B cell (primary cell): ENCODE data around the gene SNRPD1. TPM values are rescaled to one million over a fixed set of nuclear protein-coding genes. Genes with fewer than 3 reads are reported as not detected.
"Not testable (repeated sequence)": the region's sequence is repeated elsewhere in the genome, so short reads cannot be mapped to it uniquely, and the experiment has no call there.

ENCODE experiments used
- ATAC-seq: fragments of 200-7000 bp; cut with Tn5 transposase; one replicate; pipeline ENCODE4 v1.10.0; 2021; ENCODE audit warnings: low read depth, mild to moderate bottlenecking, moderate number of reproducible peaks, moderate library complexity
- CTCF ChIA-PET: fragments of 350-600 bp; sonication (Branson Sonifier 250); formaldehyde crosslinking; loops from one replicate; lab custom pipeline; 2021; ENCODE audit warnings: antibody characterized with exemption, inconsistent platforms; lab: Charles Lee
- POLR2A ChIA-PET: fragments of 350-600 bp; sonication (Branson Sonifier 250); formaldehyde crosslinking; loops from one replicate; lab custom pipeline; 2021; ENCODE audit warnings: antibody characterized with exemption; lab: Charles Lee
- DNase-seq: peaks from one replicate; pipeline ENCODE4 v3.0.0; 2013
- H2AFZ ChIP-seq: 2 replicates; pipeline ENCODE4 v1.6.1; 2012; ENCODE audit warnings: mild to moderate bottlenecking, low read depth, low read length; ENCODE audit not compliant: insufficient read depth, poor library complexity, severe bottlenecking
- H3K27ac ChIP-seq, 2 donors: 1 replicate in 1 of 2; 2 replicates in 1 of 2; pipeline ENCODE4 v1.5.1; 2012 to 2013; ENCODE audit warnings: low read length in 2 of 2, mild to moderate bottlenecking in 2 of 2, moderate library complexity in 1 of 2
- H3K27me3 ChIP-seq, 4 experiments: fragments of 200-600 bp in 1 of 4; sonication (generic) in 1 of 4; replicated peaks in 1 of 4; 1 replicate in 2 of 4; 2 replicates in 2 of 4; pipeline versions ENCODE4 v1.6.1 to v1.7.0; 2013 to 2016; ENCODE audit warnings: low read length in 3 of 4, mild to moderate bottlenecking in 2 of 4, mixed read lengths in 1 of 4, moderate library complexity in 1 of 4; ENCODE audit not compliant: insufficient read depth in 4 of 4, control insufficient read depth in 3 of 4; ENCODE audit errors: control extremely low read depth in 1 of 4
- H3K36me3 ChIP-seq, 2 experiments: replicated peaks in 1 of 2; 1 replicate in 1 of 2; 2 replicates in 1 of 2; pipeline versions ENCODE4 v1.6.1 to v1.7.1; 2013; ENCODE audit warnings: low read length in 1 of 2; ENCODE audit not compliant: insufficient read depth in 2 of 2, control insufficient read depth in 1 of 2; ENCODE audit errors: control extremely low read depth in 1 of 2, extremely low read depth in 1 of 2
- H3K4me1 ChIP-seq, 2 donors: fragments of 200-600 bp in 1 of 2; sonication (generic) in 1 of 2; 1 replicate in 1 of 2; 2 replicates in 1 of 2; pipeline versions ENCODE4 v1.5.1 to v1.6.1; 2013 to 2017; ENCODE audit warnings: low read length in 2 of 2; ENCODE audit not compliant: control insufficient read depth in 2 of 2, insufficient read depth in 2 of 2
- H3K4me2 ChIP-seq: replicated peaks from 2 replicates; pipeline ENCODE3; 2012; ENCODE audit warnings: mild to moderate bottlenecking, low read depth, low read length; ENCODE audit not compliant: poor library complexity, severe bottlenecking
- H3K4me3 ChIP-seq, 5 experiments: fragments of 200-600 bp in 1 of 5; sonication (generic) in 1 of 5; 1 replicate in 3 of 5; 2 replicates in 2 of 5; pipeline versions ENCODE4 v1.5.1 to v1.7.0; 2011 to 2016; ENCODE audit warnings: low read length in 4 of 5, mild to moderate bottlenecking in 4 of 5, low read depth in 2 of 5, control low read depth in 1 of 5, moderate library complexity in 1 of 5; ENCODE audit not compliant: insufficient read depth in 1 of 5; ENCODE audit errors: control extremely low read depth in 1 of 5, extremely low read depth in 1 of 5
- H3K79me2 ChIP-seq: fragments of 200-600 bp; sonication (generic); one replicate; pipeline ENCODE4 v1.6.0; 2016; ENCODE audit warnings: low read length; ENCODE audit not compliant: control insufficient read depth, insufficient read depth
- H3K9ac ChIP-seq: fragments of 200-600 bp; sonication (generic); 2 replicates; pipeline ENCODE4 v1.6.1; 2017; ENCODE audit warnings: mild to moderate bottlenecking, low read length, moderate library complexity
- H3K9me3 ChIP-seq, 3 donors: one replicate each; pipeline versions ENCODE4 v1.6.1 to v1.7.1; 2013; ENCODE audit warnings: low read length in 2 of 3; ENCODE audit not compliant: control insufficient read depth in 2 of 3, insufficient read depth in 1 of 3; ENCODE audit errors: control extremely low read depth in 1 of 3
- H4K20me1 ChIP-seq: 2 replicates; pipeline ENCODE4 v1.6.0; 2012; ENCODE audit warnings: mild to moderate bottlenecking, low read length; ENCODE audit not compliant: insufficient read depth, control insufficient read depth, poor library complexity, severe bottlenecking
- H3K27ac Mint-ChIP-seq: one replicate; pipeline ENCODE4 v1.8.0; 2021; ENCODE audit warnings: mixed read lengths
- H3K27me3 Mint-ChIP-seq: one replicate; pipeline ENCODE4 v1.8.0; 2021; ENCODE audit warnings: mixed read lengths
- H3K4me1 Mint-ChIP-seq: one replicate; pipeline ENCODE4 v1.8.0; 2021; ENCODE audit warnings: mixed read lengths
- H3K4me3 Mint-ChIP-seq: one replicate; pipeline ENCODE4 v1.8.0; 2021; ENCODE audit warnings: mixed read lengths
- H3K9me3 Mint-ChIP-seq: one replicate; pipeline ENCODE4 v1.8.0; 2022; ENCODE audit warnings: mixed read lengths; ENCODE audit not compliant: insufficient read depth
- CTCF ChIP-seq: fragments of 200-600 bp; IDR thresholded peaks from one replicate; pipeline ENCODE4 v1.8.0; 2022; ENCODE audit warnings: antibody characterized with exemption, mild to moderate bottlenecking
- EZH2 ChIP-seq: IDR thresholded peaks from 2 replicates; pipeline ENCODE4 v1.6.1; 2012; ENCODE audit warnings: borderline replicate concordance, low read depth, mild to moderate bottlenecking, moderate library complexity, low read length; ENCODE audit not compliant: insufficient read depth, poor library complexity, severe bottlenecking
- WGBS: methylation state at CpG from one replicate; pipeline ENCODE4 v1.1.5; 2013; ENCODE audit warnings: missing lambda C conversion rate; ENCODE audit not compliant: insufficient coverage; 5-methylcytosine and 5-hydroxymethylcytosine counted together
- intact Hi-C: fragments of 100-400 bp; cut with micrococcal nuclease; formaldehyde crosslinking; loops from one replicate; pipeline ENCODE4 v1.10.0; 2022
- polyA plus RNA-seq: library from polyadenylated mRNA; depleted of rRNA; stranded (reverse); fragments of >200 nt; gene quantifications from 2 replicates; pipeline ENCODE4 v1.2.3, GENCODE V29; 2012
- total RNA-seq, 2 donors: library from RNA; stranded (reverse); fragments of 120-200 nt in 1 of 2; gene quantifications; 1 replicate in 1 of 2; 2 replicates in 1 of 2; pipeline versions ENCODE4 v1.2.3 to v1.2.4, GENCODE V29; 2013 to 2022

The SNRPD1 gene
- total and polyA plus RNA-seq, 2 donors (not counting 1 experiment from before 2014, with no cell fraction given) = 3.0 to 23.9 TPM

GRCh38 chr18:21605213-21605612 lies 6.9 kb upstream of the SNRPD1 start:
- peaks cover 21 to 22% of the 10 kb centered on the region in 2 donors for H3K4me1 ChIP-seq
- ChIA-PET POLR2A (no interaction called here), CTCF (interaction anchor here (0.7 kb wide), 1 partner anchor 37 kb away, joined by 3 read pairs; no protein-coding TSS in a partner anchor)
- DNase-seq (no peak), ATAC-seq (no peak)
- no peaks in the 10 kb centered on the region for H3K36me3 ChIP-seq
- no peaks in the 10 kb centered on the region for H3K79me2 ChIP-seq
- H3K4me2 ChIP-seq = no peak overlapping the region
- H3K9me3 ChIP-seq = no peaks in the 10 kb centered on the region
- H3K27ac ChIP-seq = no peak overlapping the region
- no peak overlapping the region for H3K27ac Mint-ChIP-seq
- H3K4me3 Mint-ChIP-seq = no peak overlapping the region
- H2AFZ ChIP-seq = peak overlapping the region; percentile 9
- H3K4me1 Mint-ChIP-seq = peaks cover 24% of the 10 kb centered on the region
- H3K9ac ChIP-seq = no peak overlapping the region
- TF ChIP-seq EZH2 (no peak), CTCF (no peak)
- H3K4me3 ChIP-seq = no peak overlapping the region
- H3K27me3 ChIP-seq = no peaks in the 10 kb centered on the region
- no peaks in the 10 kb centered on the region for H4K20me1 ChIP-seq
- no peaks in the 10 kb centered on the region for H3K27me3 Mint-ChIP-seq
- H3K9me3 Mint-ChIP-seq = no peaks in the 10 kb centered on the region
- intact Hi-C loops = no loop called here

- H3K4me1 Mint-ChIP-seq = peaks cover 30% of the 10 kb centered on the region
- intact Hi-C loops = loop anchor here (1.0 to 5.0 kb wide), 5 partner anchors 11 to 241 kb away; partner anchors contain the start of genes ESCO1 and MIB1
- Histone ChIP-seq H3K9ac (peak overlapping the region; percentile 87), H4K20me1 (peaks cover 19% of the 10 kb centered on the region), H3K79me2 (peaks cover 54% of the 10 kb centered on the region), H3K4me2 (peak overlapping the region; percentile 80), H3K27ac (peak overlapping the region; percentile 87 to 89), H3K4me3 (peak overlapping the region; percentile 8 to 94 (median 85)), H2AFZ (peak overlapping the region; percentile 91), H3K4me1 (peaks cover 13 to 22% of the 10 kb centered on the region in 2 donors)
- ChIA-PET CTCF (interaction anchor here (0.7 to 6.9 kb wide), 7 partner anchors 12 to 131 kb away, joined by 3 to 108 read pairs (median 4); partner anchors contain the start of genes ABHD3 and ESCO1), POLR2A (interaction anchor here (1.4 to 4.1 kb wide), 2 partner anchors 11 to 129 kb away, joined by 5 to 48 read pairs; partner anchors contain the start of genes ESCO1 and MIB1)
- H3K36me3 ChIP-seq, H3K9me3 Mint-ChIP-seq, H3K27me3 ChIP-seq, ATAC-seq, H3K9me3 ChIP-seq, H3K27me3 Mint-ChIP-seq: not testable (repeated sequence)
- peak overlapping the region; percentile 99 for H3K4me3 Mint-ChIP-seq
- H3K27ac Mint-ChIP-seq = peak overlapping the region; percentile 98
- DNase-seq = peak; percentile 21
- WGBS = 61% methylated on average over 23 of the region's 30 CpGs
Observed at GRCh38 chr18:21611401-21612124, 551 bp upstream of the SNRPD1 start.

GRCh38 chr18:21621640-21622039 lies 9.5 kb downstream of the SNRPD1 start:
- CTCF ChIA-PET = interaction anchor here (1.3 kb wide), 1 partner anchor 21 kb away, joined by 3 read pairs; the partner anchor contains the start of gene ESCO1

More at GRCh38 chr18:21621640-21622039, 9.5 kb downstream of the SNRPD1 start:
- DNase-seq, H3K4me3 ChIP-seq, H3K27me3 ChIP-seq, H2AFZ ChIP-seq, H3K4me3 Mint-ChIP-seq, intact Hi-C loops, ATAC-seq, H3K27me3 Mint-ChIP-seq, H3K27ac ChIP-seq, POLR2A ChIA-PET, H3K27ac Mint-ChIP-seq, H3K4me2 ChIP-seq, H3K9me3 Mint-ChIP-seq, H3K9me3 ChIP-seq, H3K4me1 ChIP-seq, H3K9ac ChIP-seq: not testable (repeated sequence)
- Histone ChIP-seq H3K36me3 (peaks cover 8 to 36% of the 10 kb centered on the region in 2 experiments), H4K20me1 (peaks cover 53% of the 10 kb centered on the region), H3K79me2 (peaks cover 79% of the 10 kb centered on the region)
- 100% methylated on average over 4 of the region's 9 CpGs for WGBS
- peaks cover 10% of the 10 kb centered on the region for H3K4me1 Mint-ChIP-seq
